NOMO-1 treated with dmso at 0.1 percent for 144 hours (cell line): ENCODE results near the gene TTLL11.

ENCODE experiments used
- DNase-seq: peaks from one replicate; lab custom pipeline; 2025; ENCODE audit not compliant: unreplicated experiment; lab: John Stamatoyannopoulos, UW

TTLL11 gene

GRCh38 chr9:122110100-122110833, 17.2 kb upstream of the TTLL11 start:
- no peak for DNase-seq

- DNase-seq, result no peak
These were observed 16.1 kb upstream of the TTLL11 start for GRCh38 chr9:122109035-122109813.

- DNase-seq, result no peak
These were observed 14.2 kb upstream of the TTLL11 start for GRCh38 chr9:122107291-122107805.

- no peak for DNase-seq
These were observed 13.5 kb upstream of the TTLL11 start for GRCh38 chr9:122106576-122106975.

- DNase-seq, result no peak
These were observed 10.9 kb upstream of the TTLL11 start for GRCh38 chr9:122103985-122104384.

GRCh38 chr9:122102156-122102555, 9.0 kb upstream of the TTLL11 start:
- DNase-seq, result no peak

- no peak for DNase-seq
These were observed 7.6 kb upstream of the TTLL11 start for GRCh38 chr9:122100756-122101155.

GRCh38 chr9:122099271-122099869, 6.3 kb upstream of the TTLL11 start:
- peak; percentile 51 for DNase-seq

GRCh38 chr9:122097679-122098315, 4.7 kb upstream of the TTLL11 start:
- no peak for DNase-seq

- no peak for DNase-seq
These were observed 3.7 kb upstream of the TTLL11 start for GRCh38 chr9:122096620-122097415.

GRCh38 chr9:122095010-122095767, 2.1 kb upstream of the TTLL11 start:
- DNase-seq, result no peak

- DNase-seq, result no peak
These were observed 1.2 kb downstream of the TTLL11 start for GRCh38 chr9:122091682-122092592.

GRCh38 chr9:122090981-122091380, 2.1 kb downstream of the TTLL11 start:
- no peak for DNase-seq

GRCh38 chr9:122090287-122090883, 2.7 kb downstream of the TTLL11 start:
- no peak for DNase-seq

- DNase-seq, result no peak
These were observed 4.0 kb downstream of the TTLL11 start for GRCh38 chr9:122088880-122089706.

GRCh38 chr9:122087406-122088200, 5.5 kb downstream of the TTLL11 start:
- no peak for DNase-seq

- no peak for DNase-seq
These were observed 6.2 kb downstream of the TTLL11 start for GRCh38 chr9:122086873-122087272.
